Osteocyte (in vitro differentiated cells): Measurements from ENCODE around the gene FGF14. TPM values are rescaled to one million over a fixed set of nuclear protein-coding genes. Genes with fewer than 3 reads are reported as not detected.
A peak's percentile ranks its signal among the peaks of the same experiment; 100 is the strongest.

Source experiments
- DNase-seq: peaks from one replicate; pipeline ENCODE4 v3.0.0; 2021; ENCODE audit warnings: mixed read lengths; ENCODE audit not compliant: unreplicated experiment; ENCODE audit errors: extremely low spot score
- H3K27ac Mint-ChIP-seq: one replicate; pipeline ENCODE4 v1.8.0; 2021; ENCODE audit warnings: mild to moderate bottlenecking, mixed read lengths; ENCODE audit not compliant: unreplicated experiment
- H3K27me3 Mint-ChIP-seq: one replicate; pipeline ENCODE4 v1.8.0; 2021; ENCODE audit warnings: mixed read lengths; ENCODE audit not compliant: unreplicated experiment
- H3K36me3 Mint-ChIP-seq: one replicate; pipeline ENCODE4 v1.8.0; 2021; ENCODE audit warnings: mixed read lengths; ENCODE audit not compliant: unreplicated experiment
- H3K4me1 Mint-ChIP-seq: one replicate; pipeline ENCODE4 v1.8.0; 2021; ENCODE audit warnings: mixed read lengths; ENCODE audit not compliant: unreplicated experiment
- H3K4me3 Mint-ChIP-seq: one replicate; pipeline ENCODE4 v1.8.0; 2021; ENCODE audit warnings: mild to moderate bottlenecking, moderate library complexity, mixed read lengths; ENCODE audit not compliant: unreplicated experiment
- H3K9me3 Mint-ChIP-seq: one replicate; pipeline ENCODE4 v1.8.0; 2021; ENCODE audit warnings: mixed read lengths; ENCODE audit not compliant: unreplicated experiment
- total RNA-seq: library from RNA; stranded (reverse); gene quantifications from 2 replicates; pipeline ENCODE4 v1.2.1, GENCODE V29; 2021
- TF ChIP-seq, protein P1 (sequence below): fragments of 200-600 bp; sonication (generic); IDR thresholded peaks from 2 replicates; pipeline ENCODE4 v1.5.0; 2021; ENCODE audit warnings: antibody characterized with exemption, mild to moderate bottlenecking, moderate library complexity

FGF14 gene
- total RNA-seq, 1 donor from 2014 or later: 0.24 TPM

DNA sequence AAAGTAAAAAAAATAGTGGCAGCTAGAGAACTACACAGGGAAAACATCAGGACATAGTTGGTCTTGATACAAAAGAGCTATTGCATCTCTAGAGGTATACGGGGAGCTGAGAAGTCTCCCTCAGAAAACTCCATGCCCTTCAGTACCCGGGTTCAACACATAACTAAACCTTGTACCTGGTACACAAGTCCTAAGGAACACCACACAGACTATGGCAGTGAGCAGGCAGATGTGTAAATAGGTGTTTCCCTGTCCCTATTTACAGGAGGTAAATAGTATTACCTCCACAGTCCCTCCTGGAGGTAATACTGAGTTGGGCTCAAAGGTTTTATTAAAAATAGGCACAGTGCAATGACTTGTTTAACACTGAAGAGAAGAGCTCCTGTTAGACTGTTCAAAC, 5.9 kb downstream of the FGF14 start:
- DNase-seq: no peak
- H3K27me3 Mint-ChIP-seq: peaks cover 57% of the 10 kb centered on the region
- no peak overlapping the region for H3K4me3 Mint-ChIP-seq
- no peak overlapping the region for H3K27ac Mint-ChIP-seq
- no peaks in the 10 kb centered on the region for H3K9me3 Mint-ChIP-seq
- H3K4me1 Mint-ChIP-seq: peaks cover 19% of the 10 kb centered on the region
- TF ChIP-seq, protein P1, sequence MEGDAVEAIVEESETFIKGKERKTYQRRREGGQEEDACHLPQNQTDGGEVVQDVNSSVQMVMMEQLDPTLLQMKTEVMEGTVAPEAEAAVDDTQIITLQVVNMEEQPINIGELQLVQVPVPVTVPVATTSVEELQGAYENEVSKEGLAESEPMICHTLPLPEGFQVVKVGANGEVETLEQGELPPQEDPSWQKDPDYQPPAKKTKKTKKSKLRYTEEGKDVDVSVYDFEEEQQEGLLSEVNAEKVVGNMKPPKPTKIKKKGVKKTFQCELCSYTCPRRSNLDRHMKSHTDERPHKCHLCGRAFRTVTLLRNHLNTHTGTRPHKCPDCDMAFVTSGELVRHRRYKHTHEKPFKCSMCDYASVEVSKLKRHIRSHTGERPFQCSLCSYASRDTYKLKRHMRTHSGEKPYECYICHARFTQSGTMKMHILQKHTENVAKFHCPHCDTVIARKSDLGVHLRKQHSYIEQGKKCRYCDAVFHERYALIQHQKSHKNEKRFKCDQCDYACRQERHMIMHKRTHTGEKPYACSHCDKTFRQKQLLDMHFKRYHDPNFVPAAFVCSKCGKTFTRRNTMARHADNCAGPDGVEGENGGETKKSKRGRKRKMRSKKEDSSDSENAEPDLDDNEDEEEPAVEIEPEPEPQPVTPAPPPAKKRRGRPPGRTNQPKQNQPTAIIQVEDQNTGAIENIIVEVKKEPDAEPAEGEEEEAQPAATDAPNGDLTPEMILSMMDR: no peak
- no peaks in the 10 kb centered on the region for H3K36me3 Mint-ChIP-seq

DNA sequence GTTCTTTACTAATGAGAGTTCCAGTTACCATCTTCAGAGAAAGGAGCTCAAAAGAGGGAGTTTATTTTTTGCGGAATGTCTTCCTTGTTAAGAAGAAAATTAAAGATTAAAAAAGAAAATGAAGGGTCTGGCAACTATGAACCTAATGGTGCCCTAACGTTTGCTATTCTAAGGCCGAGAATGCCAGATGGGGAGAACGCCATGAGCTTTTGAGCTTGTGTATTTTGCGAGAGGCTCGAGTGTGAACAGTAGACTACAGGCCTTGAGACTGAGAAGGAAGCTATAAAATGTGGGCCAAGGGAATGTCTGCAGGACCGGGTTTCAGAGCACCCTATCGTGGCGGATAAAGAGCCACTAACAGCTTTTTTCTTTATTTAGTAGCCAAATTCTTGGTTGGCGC, 6.7 kb downstream of the FGF14 start:
- H3K4me1 Mint-ChIP-seq: peaks cover 13% of the 10 kb centered on the region
- peaks cover 53% of the 10 kb centered on the region for H3K27me3 Mint-ChIP-seq
- peak overlapping the region; percentile 80 for H3K4me3 Mint-ChIP-seq
- DNase-seq: no peak
- peak overlapping the region; percentile 74 for H3K27ac Mint-ChIP-seq
- TF ChIP-seq, protein P1: no peak
- H3K9me3 Mint-ChIP-seq: no peaks in the 10 kb centered on the region
- H3K36me3 Mint-ChIP-seq: no peaks in the 10 kb centered on the region

DNA sequence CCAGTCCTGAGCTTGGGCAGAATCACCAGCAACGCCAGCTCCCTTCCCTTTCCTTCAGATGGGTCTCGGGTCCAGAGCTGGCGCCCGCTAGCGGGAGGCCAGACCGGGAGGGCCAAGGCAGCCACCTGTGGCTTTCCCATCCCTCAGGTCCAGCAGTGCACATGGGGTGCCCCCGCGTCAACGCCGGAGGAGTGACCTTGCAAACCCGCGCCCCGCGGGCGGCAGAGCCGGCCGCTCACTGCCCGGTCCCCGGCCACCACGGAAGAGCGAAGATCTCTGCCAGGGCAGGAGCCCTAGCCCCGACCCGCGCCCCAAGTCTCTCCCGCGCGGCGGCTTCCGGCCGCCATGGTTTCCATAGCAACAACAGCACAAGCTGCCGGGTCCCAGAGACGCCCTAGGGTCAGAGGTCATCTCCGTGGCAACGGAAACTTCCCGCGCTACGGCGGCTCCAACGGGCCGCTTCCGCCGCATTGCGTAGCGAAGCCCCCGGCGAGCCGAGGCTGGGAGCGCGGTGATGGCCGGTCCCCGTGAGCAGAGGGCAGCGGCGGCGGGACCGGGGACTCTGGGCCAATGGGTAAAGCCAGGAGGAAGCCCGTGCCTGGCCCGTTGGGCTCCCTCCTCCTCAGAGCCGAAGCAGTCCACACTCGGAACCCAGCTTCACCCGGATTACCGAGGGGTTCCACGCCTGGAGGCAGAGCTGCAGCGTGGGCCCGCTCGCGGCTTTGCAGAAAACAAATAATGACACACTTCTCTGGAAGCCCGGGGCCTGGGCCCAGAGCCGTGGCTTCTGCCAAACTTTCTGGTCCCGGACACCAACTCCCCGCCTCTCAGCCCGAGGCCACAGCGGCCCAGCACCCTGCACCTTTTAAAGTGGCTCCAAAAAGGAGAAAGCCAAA, 7.4 kb downstream of the FGF14 start:
- DNase-seq: peak; percentile 94
- H3K4me3 Mint-ChIP-seq: peak overlapping the region; percentile 80
- TF ChIP-seq, protein P1: peak; percentile 39
- no peaks in the 10 kb centered on the region for H3K36me3 Mint-ChIP-seq
- H3K27me3 Mint-ChIP-seq: peaks cover 55% of the 10 kb centered on the region
- no peaks in the 10 kb centered on the region for H3K9me3 Mint-ChIP-seq
- peak overlapping the region; percentile 74 for H3K27ac Mint-ChIP-seq
- H3K4me1 Mint-ChIP-seq: peaks cover 8% of the 10 kb centered on the region

DNA sequence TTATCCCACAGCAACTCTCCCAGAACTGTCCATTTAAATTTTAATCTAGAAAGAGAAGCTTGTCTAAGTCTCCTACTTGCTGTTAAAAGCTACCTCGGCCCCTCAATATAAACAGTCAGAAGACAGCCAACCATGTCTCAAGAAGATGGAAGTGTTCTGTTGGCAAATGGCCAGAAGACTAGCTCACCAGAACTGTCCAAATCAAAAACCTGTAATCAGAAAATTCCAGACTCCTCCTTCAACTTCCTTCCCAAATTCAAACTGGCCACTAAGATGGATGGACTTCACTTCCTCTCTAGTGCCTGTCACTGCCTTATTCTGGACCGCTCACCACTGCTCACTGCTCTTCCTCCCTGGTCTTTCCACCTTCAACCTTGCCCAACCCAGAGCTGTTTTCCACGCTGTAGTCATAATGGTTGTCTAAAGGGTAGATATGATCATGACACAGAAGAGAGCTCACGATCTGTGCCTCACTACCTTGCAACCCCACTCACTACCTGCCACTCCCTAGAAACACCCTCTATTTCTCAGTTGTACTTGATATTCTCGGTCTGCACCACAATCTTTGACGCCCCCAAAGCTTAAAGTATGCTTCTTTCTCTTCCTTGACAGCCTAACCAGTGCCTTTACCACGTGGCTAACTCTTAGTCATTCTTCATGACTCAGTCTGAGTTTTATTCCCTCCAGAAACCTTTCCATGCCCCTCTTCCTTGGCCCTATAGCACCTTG, 9.2 kb downstream of the FGF14 start:
- H3K4me3 Mint-ChIP-seq: no peak overlapping the region
- TF ChIP-seq, protein P1: no peak
- H3K36me3 Mint-ChIP-seq: no peaks in the 10 kb centered on the region
- H3K9me3 Mint-ChIP-seq: no peaks in the 10 kb centered on the region
- no peak for DNase-seq
- H3K27me3 Mint-ChIP-seq: peaks cover 62% of the 10 kb centered on the region
- no peak overlapping the region for H3K27ac Mint-ChIP-seq
- H3K4me1 Mint-ChIP-seq: peaks cover 8% of the 10 kb centered on the region

DNA sequence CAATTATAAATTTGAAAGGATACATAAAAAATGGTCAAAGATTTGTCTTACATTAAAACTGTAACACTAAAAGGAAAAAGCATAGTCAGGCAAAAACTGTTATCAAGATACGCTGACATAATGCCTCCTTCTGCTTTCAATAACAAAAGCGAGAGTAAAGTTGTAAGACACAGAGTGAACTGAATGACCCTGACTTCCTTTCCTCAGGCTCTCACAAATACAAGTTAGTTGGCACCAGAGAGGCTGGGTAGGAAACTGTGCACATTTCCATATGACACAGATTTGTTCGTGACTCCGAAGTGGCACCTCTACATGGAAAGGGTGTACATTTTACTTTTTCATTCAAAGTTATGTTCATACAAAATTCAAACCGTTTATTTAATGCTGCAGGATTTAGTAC, 15.4 kb downstream of the FGF14 start:
- H3K4me3 Mint-ChIP-seq: no peak overlapping the region

More for the DNA sequence above, 15.4 kb downstream of the FGF14 start:
- TF ChIP-seq, protein P1: no peak
- H3K36me3 Mint-ChIP-seq: no peaks in the 10 kb centered on the region
- H3K27me3 Mint-ChIP-seq: peaks cover 59% of the 10 kb centered on the region
- H3K9me3 Mint-ChIP-seq: no peaks in the 10 kb centered on the region
- no peak overlapping the region for H3K27ac Mint-ChIP-seq
- no peaks in the 10 kb centered on the region for H3K4me1 Mint-ChIP-seq
- DNase-seq: no peak
